GM21360 (cell line): ENCODE measurements around the gene FLVCR2.
"Not testable (repeated sequence)": the region's sequence is repeated elsewhere in the genome, so short reads cannot be mapped to it uniquely, and the experiment has no call there.

Experiments used
- ATAC-seq: cut with Tn5 transposase; IDR thresholded peaks from one replicate; pipeline ENCODE4 v1.9.1; 2021; ENCODE audit warnings: mild to moderate bottlenecking, moderate library complexity; ENCODE audit not compliant: unreplicated experiment

FLVCR2 gene

GRCh38 chr14:75660238-75660629, 81.8 kb downstream of the FLVCR2 start:
- ATAC-seq: no peak

- peak; percentile 96 for ATAC-seq
Measured at GRCh38 chr14:75660630-75661498, 82.4 kb downstream of the FLVCR2 start, which contains the start of the genes ERG28 and TTLL5. Gene ERG28, minus strand, starts transcription at chr14:75660876. Its CDS starts 3,374 bp downstream, at chr14:75657502. Gene TTLL5, plus strand, starts transcription at chr14:75661246. Its CDS starts 1,904 bp downstream, at chr14:75663150.

- no peak for ATAC-seq
Measured at GRCh38 chr14:75661499-75661814, 83.0 kb downstream of the FLVCR2 start.

GRCh38 chr14:75662966-75663365, 84.5 kb downstream of the FLVCR2 start:
- ATAC-seq: no peak

- ATAC-seq: no peak
Measured at GRCh38 chr14:75667099-75667765, 88.8 kb downstream of the FLVCR2 start.

GRCh38 chr14:75672605-75673192, 94.3 kb downstream of the FLVCR2 start:
- ATAC-seq: no peak

GRCh38 chr14:75673345-75674035, 95.1 kb downstream of the FLVCR2 start:
- ATAC-seq: no peak

GRCh38 chr14:75675265-75675960, 97.0 kb downstream of the FLVCR2 start:
- no peak for ATAC-seq

DNA sequence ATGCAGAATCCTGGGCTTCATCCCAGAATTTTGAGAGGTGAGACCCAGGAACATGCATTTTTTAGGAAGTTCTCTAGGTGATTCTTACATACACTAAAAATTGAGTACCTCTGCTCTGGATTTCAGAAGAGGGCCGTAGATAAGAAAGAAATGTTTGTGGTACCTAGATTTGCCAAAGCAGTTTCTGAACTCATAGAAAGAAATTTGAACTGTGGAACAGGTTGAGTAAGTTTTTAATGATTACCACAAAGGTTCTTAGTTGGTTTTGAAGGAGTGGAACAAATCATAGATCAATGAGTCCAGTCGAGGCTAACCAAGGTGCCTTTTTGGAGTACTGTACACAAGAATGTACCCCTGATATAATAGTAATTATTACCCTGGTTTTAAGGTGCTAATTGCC, 107.5 kb downstream of the FLVCR2 start:
- no peak for ATAC-seq

GRCh38 chr14:75689012-75689411, 110.6 kb downstream of the FLVCR2 start:
- no peak for ATAC-seq

DNA sequence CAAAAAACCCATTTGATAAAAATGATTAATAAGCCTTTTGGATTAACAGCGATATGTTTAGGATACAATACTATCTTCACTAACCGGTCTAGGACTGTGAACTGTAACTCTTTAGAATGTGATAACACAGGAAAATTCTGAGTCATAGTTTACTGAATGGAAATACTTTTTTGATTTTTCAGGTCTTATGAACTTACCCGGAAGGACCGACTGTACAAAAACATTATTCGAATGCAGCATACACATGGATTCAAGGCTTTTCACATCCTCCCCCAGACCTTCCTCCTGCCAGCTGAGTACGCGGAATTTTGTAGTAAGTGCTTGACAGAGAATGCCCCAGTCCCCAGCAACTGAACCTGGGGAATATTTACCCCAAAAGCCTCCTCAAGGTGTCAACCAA, 111.6 kb downstream of the FLVCR2 start:
- no peak for ATAC-seq

GRCh38 chr14:75695025-75695424, 116.6 kb downstream of the FLVCR2 start:
- ATAC-seq: not testable (repeated sequence)

DNA sequence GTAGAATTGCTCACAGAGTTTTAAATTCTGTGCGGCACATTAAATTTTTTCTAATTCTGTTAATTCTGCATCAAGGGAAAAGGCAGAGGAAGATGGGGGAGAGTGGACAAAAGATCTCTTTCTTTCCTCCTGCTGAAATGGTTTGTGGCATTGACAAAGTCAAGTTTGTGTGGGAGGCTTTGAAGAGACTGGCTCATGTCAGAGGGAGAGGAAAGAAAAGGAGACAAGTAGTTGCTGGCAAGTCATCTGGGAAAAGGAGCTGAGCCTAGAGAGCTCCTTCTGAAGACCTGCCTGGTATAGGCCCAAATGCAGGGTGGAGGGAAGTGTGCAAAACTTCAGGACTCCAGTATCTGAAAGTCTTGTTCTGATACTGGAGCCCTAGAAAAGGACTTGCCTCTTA, 119.0 kb downstream of the FLVCR2 start:
- ATAC-seq: no peak
